ENCODE data around the gene PCCA.

DNA sequence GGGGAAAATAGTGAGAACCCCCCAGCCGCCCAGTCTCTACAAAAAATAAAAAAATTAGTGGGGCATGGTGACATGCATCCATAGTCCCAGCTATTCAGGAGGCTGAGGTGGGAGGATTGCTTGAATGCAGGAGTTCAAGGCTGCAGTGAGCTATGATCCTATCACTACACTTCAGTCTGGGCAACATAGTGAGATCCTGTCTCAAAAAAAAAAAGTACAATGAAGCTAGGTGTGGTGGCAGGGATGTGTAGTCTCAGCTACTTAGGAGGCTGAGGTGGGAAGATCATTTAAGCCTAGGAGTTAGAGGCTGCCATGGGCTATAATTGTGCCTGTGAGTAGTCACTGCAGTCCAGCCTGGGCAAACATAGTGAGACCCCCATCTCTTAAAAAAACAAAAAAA lies 8.9 kb downstream of the PCCA start:
- TF ChIP-seq CTCF (CRISPR knock-in tag; IDR thresholded peaks at IDR 0.05) = no peak
- TF ChIP-seq SIN3B (IDR thresholded peaks at IDR 0.05; ENCODE audit: low read length) = no peak
- TF ChIP-seq TAF1 (CRISPR knock-in tag; IDR thresholded peaks at IDR 0.05) = no peak
- TF ChIP-seq BRF2 (CRISPR knock-in tag; IDR thresholded peaks at IDR 0.05) = no peak
- TF ChIP-seq DMTF1 (CRISPR knock-in tag; IDR thresholded peaks at IDR 0.05) = no peak
- no peak for TF ChIP-seq CCAR2 (optimal IDR thresholded peaks at IDR 0.05; ENCODE audit: low read depth, low read length)
- no peak for TF ChIP-seq CEBPB (IDR thresholded peaks at IDR 0.05; ENCODE audit: borderline replicate concordance, low read depth, low read length)
- no peak for TF ChIP-seq GATAD2A (CRISPR knock-in tag; IDR thresholded peaks at IDR 0.05)
- TF ChIP-seq GLI4 (CRISPR knock-in tag; IDR thresholded peaks at IDR 0.05; ENCODE audit: borderline replicate concordance) = no peak
- TF ChIP-seq, protein P1, sequence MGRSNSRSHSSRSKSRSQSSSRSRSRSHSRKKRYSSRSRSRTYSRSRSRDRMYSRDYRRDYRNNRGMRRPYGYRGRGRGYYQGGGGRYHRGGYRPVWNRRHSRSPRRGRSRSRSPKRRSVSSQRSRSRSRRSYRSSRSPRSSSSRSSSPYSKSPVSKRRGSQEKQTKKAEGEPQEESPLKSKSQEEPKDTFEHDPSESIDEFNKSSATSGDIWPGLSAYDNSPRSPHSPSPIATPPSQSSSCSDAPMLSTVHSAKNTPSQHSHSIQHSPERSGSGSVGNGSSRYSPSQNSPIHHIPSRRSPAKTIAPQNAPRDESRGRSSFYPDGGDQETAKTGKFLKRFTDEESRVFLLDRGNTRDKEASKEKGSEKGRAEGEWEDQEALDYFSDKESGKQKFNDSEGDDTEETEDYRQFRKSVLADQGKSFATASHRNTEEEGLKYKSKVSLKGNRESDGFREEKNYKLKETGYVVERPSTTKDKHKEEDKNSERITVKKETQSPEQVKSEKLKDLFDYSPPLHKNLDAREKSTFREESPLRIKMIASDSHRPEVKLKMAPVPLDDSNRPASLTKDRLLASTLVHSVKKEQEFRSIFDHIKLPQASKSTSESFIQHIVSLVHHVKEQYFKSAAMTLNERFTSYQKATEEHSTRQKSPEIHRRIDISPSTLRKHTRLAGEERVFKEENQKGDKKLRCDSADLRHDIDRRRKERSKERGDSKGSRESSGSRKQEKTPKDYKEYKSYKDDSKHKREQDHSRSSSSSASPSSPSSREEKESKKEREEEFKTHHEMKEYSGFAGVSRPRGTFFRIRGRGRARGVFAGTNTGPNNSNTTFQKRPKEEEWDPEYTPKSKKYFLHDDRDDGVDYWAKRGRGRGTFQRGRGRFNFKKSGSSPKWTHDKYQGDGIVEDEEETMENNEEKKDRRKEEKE (IDR thresholded peaks at IDR 0.05) = no peak
- TF ChIP-seq CHCHD3 (CRISPR knock-in tag; IDR thresholded peaks at IDR 0.05) = no peak
